ENCODE data around the gene ARL8A. TPM values are rescaled to one million over a fixed set of nuclear protein-coding genes. Genes with fewer than 3 reads are reported as not detected.
A peak's percentile ranks its signal among the peaks of the same experiment; 100 is the strongest.

Gene ARL8A
- total and polyA plus RNA-seq, 8 donors: 7.8 to 34.5 (median 20.9) TPM

DNA sequence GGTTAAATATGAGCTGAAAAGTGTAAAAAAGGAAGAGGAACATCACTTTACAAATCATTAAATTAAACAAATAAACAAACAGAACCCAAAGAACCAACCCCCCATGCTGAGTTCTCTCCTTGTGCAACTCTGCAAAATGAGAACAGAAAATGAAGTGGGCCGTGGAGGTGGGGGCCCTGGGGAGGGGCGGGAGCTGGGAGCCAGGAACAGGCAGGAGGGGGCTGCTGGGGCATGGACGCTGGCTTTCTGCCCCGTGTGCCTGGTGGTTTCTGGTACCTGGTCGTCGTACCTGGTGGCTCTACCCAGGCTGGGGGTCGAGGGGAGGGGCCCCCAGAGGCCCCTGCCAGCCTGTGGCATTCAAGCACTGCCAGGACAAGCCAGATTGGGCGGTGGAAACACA is 11.0 kb downstream of the ARL8A start:
- WGBS, 5 donors: 51 to 73% (median 70%) methylated on average over 5 to 8 of the region's 8 CpGs
- Histone ChIP-seq H3K4me3 (no peak overlapping the region), H3K4me1 (peaks cover 19 to 55% (median 33%) of the 10 kb centered on the region in 4 donors), H3K36me3 (peaks cover 29 to 67% (median 61%) of the 10 kb centered on the region in 4 donors), H3K27me3 (no peaks in the 10 kb centered on the region), H3K9me3 (no peaks in the 10 kb centered on the region), H3K27ac (peak overlapping the region in 4 of 5 donors; percentile 70 to 83 (median 77))
- DNase-seq: no peak
- intact Hi-C loops (cut with DNase I; ENCODE audit: low total_unique reads): loop anchor here (5.0 kb wide), 1 partner anchor 121 kb away; the partner anchor contains the start of gene ELF3
- TF ChIP-seq POLR2AphosphoS5 (IDR thresholded peaks at IDR 0.05) (no peak), POLR2A (IDR thresholded peaks at IDR 0.05) (no peak), EP300 (IDR thresholded peaks at IDR 0.05) (no peak)
- TF ChIP-seq, protein P1, sequence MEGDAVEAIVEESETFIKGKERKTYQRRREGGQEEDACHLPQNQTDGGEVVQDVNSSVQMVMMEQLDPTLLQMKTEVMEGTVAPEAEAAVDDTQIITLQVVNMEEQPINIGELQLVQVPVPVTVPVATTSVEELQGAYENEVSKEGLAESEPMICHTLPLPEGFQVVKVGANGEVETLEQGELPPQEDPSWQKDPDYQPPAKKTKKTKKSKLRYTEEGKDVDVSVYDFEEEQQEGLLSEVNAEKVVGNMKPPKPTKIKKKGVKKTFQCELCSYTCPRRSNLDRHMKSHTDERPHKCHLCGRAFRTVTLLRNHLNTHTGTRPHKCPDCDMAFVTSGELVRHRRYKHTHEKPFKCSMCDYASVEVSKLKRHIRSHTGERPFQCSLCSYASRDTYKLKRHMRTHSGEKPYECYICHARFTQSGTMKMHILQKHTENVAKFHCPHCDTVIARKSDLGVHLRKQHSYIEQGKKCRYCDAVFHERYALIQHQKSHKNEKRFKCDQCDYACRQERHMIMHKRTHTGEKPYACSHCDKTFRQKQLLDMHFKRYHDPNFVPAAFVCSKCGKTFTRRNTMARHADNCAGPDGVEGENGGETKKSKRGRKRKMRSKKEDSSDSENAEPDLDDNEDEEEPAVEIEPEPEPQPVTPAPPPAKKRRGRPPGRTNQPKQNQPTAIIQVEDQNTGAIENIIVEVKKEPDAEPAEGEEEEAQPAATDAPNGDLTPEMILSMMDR (IDR thresholded peaks at IDR 0.05): no peak

DNA sequence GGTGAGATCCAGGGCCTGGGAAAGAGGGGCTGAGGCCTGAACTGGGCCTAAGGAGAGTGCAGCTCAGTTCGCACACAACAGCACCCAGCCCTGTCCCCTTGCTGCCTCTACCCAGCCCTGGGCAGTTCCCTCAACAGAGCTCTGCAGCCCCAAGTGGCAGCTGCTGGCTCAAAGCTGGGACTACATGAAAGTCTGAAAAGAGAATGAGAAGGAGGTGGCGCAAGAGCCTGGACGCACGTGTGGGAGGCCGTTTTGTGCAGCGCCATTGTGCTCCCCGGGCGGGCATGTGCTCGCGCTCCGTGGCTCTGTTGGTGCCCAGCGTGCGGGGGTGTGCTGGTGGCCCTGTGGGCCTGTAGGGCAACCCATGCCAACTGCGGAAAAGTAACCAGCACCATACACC is 11.5 kb downstream of the ARL8A start:
- Histone ChIP-seq H3K27ac (peak overlapping the region; percentile 63 to 83 (median 76)), H3K9me3 (no peaks in the 10 kb centered on the region), H3K4me3 (no peak overlapping the region), H3K27me3 (no peaks in the 10 kb centered on the region), H3K4me1 (peaks cover 19 to 55% (median 33%) of the 10 kb centered on the region in 4 donors), H3K36me3 (peaks cover 29 to 62% (median 56%) of the 10 kb centered on the region in 4 donors)
- intact Hi-C loops (cut with DNase I; ENCODE audit: low total_unique reads): loop anchor here (5.0 kb wide), 1 partner anchor 121 kb away; the partner anchor contains the start of gene ELF3
- 77 to 83% (median 79%) methylated on average over 14 of the region's 14 CpGs for WGBS, 5 donors
- DNase-seq: peak in 1 of 2 donors; percentile 44
- TF ChIP-seq POLR2A (IDR thresholded peaks at IDR 0.05): no peak
- no peak for TF ChIP-seq POLR2AphosphoS5 (IDR thresholded peaks at IDR 0.05)
- TF ChIP-seq, protein P1 (IDR thresholded peaks at IDR 0.05): no peak

DNA sequence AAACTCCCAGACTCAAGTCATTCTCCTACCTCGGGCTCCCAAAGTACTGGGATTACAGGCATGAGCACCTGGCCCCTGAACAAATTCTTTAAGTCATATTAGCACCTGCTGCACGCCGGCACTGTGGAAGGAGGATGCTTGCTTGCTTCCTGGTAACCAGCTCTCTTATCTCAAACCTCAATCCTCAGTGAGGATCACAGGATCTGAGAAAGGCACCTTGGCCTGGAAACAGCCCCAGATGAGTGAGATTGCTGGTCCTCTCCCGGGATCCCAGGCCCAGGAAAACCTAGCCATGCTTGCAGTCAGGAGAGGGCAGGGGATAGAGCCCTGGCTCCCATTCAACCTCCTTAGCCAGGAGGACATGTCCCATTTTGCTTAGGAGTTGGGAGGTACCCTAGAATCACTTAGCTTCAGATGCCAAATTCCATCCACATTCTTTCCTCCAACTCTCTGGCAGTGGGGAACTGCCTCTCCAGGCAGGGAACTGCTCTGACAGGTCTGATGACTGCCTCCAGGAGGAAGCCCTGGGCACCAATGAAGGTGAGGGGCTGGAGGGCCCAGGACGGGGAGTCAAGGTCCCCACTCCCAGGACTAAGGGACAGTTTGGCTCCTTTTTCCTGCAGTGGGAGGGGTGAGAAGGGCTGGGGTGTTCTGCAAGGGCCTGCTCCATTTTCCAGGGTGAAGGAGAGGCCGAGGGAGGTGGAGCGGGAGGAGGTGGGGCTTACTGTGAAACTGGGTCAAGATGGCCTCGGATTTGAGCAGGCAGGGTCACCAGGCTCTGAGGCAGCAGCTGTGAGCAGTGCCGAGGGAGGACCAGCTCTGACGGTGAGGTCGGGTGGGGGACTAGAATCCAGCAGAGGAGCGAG is 12.3 kb downstream of the ARL8A start:
- no peak for TF ChIP-seq POLR2AphosphoS5 (IDR thresholded peaks at IDR 0.05)
- TF ChIP-seq EP300 (IDR thresholded peaks at IDR 0.05): no peak
- TF ChIP-seq POLR2A (IDR thresholded peaks at IDR 0.05): no peak
- TF ChIP-seq, protein P1 (IDR thresholded peaks at IDR 0.05): no peak
- peak; percentile 46 to 76 for DNase-seq
- H3K9me3 ChIP-seq: no peaks in the 10 kb centered on the region
- H3K4me1 ChIP-seq: peaks cover 19 to 55% (median 33%) of the 10 kb centered on the region in 4 donors
- H3K27ac ChIP-seq: peak overlapping the region; percentile 63 to 83 (median 76)
- WGBS, 5 donors: 32 to 46% (median 39%) methylated on average over 11 to 12 of the region's 12 CpGs
- no peaks in the 10 kb centered on the region for H3K27me3 ChIP-seq
- peaks cover 26 to 54% (median 48%) of the 10 kb centered on the region in 4 donors for H3K36me3 ChIP-seq
- intact Hi-C loops (cut with DNase I; ENCODE audit: low total_unique reads): loop anchor here (5.0 kb wide), 1 partner anchor 120 kb away; the partner anchor contains the start of gene ELF3
- H3K4me3 ChIP-seq: no peak overlapping the region

DNA sequence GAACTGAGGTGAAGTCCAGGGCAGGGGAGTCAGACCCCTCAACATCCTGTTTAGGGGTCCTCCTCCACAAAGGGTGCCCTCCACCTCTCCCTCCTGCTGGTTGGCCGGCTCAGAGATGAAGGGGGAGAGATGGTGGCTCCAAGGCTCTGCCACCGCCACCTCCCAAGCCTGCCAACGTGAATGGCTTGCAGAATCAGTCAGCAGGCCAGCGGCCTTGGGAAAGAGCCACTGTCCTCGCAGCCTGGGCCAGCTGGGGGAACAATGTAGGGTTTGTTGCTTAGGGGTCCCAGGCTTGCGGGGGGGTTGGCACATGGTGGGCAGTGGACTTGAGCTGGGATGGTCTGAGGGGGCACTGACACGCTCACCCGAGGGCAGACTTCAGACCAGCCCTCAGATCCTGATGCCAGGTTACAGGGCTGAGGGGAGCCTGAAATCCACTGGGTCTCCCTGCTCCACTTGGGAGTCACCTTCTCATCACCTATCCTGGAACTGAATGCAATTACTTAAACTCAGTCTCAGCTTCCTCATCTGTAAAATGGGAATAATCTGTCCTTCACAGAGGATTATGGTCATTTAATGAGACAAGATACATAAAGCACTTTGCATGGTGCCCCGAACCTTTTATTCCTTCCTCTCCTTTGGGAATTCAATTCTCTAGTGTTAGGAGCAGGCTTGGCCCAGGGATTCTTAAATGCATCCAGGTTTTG is 13.6 kb downstream of the ARL8A start:
- Histone ChIP-seq H3K9me3 (no peaks in the 10 kb centered on the region), H3K36me3 (peaks cover 19 to 42% (median 36%) of the 10 kb centered on the region in 4 donors), H3K27ac (peak overlapping the region in 4 of 5 donors; percentile 70 to 83 (median 77)), H3K27me3 (no peaks in the 10 kb centered on the region), H3K4me1 (peaks cover 19 to 53% (median 33%) of the 10 kb centered on the region in 4 donors), H3K4me3 (no peak overlapping the region)
- 66 to 73% (median 68%) methylated on average over 7 to 9 of the region's 9 CpGs for WGBS, 5 donors
- peak in 1 of 2 donors; percentile 50 for DNase-seq
- no peak for TF ChIP-seq EP300 (IDR thresholded peaks at IDR 0.05)
- TF ChIP-seq POLR2AphosphoS5 (IDR thresholded peaks at IDR 0.05): no peak
- TF ChIP-seq, protein P1 (IDR thresholded peaks at IDR 0.05): no peak
- TF ChIP-seq POLR2A (IDR thresholded peaks at IDR 0.05): no peak
- intact Hi-C loops (cut with DNase I; ENCODE audit: low total_unique reads): loop anchor here (5.0 kb wide), 1 partner anchor 119 kb away; the partner anchor contains the start of gene ELF3
